Measurements from ENCODE around the gene CHSY3. TPM values are rescaled to one million over a fixed set of nuclear protein-coding genes. Genes with fewer than 3 reads are reported as not detected.
"Not testable (repeated sequence)": the region's sequence is repeated elsewhere in the genome, so short reads cannot be mapped to it uniquely, and the experiment has no call there.

Gene CHSY3
- total RNA-seq, 1 donor from 2014 or later, result 2.1 TPM

- DNase-seq (ENCODE audit: low read depth, low spot score), result no peak
Observed at GRCh38 chr5:130158036-130158435, 253.8 kb downstream of the CHSY3 start.

GRCh38 chr5:130159968-130160367 is 255.7 kb downstream of the CHSY3 start:
- no peak for DNase-seq (ENCODE audit: low read depth, low spot score)

- no peak for DNase-seq (ENCODE audit: low read depth, low spot score)
Observed at GRCh38 chr5:130164966-130165365, 260.7 kb downstream of the CHSY3 start.

GRCh38 chr5:130166839-130167490 is 262.7 kb downstream of the CHSY3 start:
- DNase-seq (ENCODE audit: low read depth, low spot score), result no peak

- no peak for DNase-seq (ENCODE audit: low read depth, low spot score)
Observed at GRCh38 chr5:130168211-130168610, 263.9 kb downstream of the CHSY3 start.

GRCh38 chr5:130171699-130172098 is 267.4 kb downstream of the CHSY3 start:
- no peak for DNase-seq (ENCODE audit: low read depth, low spot score)

GRCh38 chr5:130183115-130183514 is 278.9 kb downstream of the CHSY3 start:
- DNase-seq (ENCODE audit: low read depth, low spot score), result no peak

- DNase-seq (ENCODE audit: low read depth, low spot score), result no peak
Observed at GRCh38 chr5:130189961-130190360, 285.7 kb downstream of the CHSY3 start.

- DNase-seq (ENCODE audit: low read depth, low spot score), result no peak
Observed at GRCh38 chr5:130198927-130199326, 294.7 kb downstream of the CHSY3 start.

- DNase-seq (ENCODE audit: low read depth, low spot score), result no peak
Observed at GRCh38 chr5:130206686-130207085, 302.4 kb downstream of the CHSY3 start.

GRCh38 chr5:130213607-130214006 is 309.3 kb downstream of the CHSY3 start:
- DNase-seq (ENCODE audit: low read depth, low spot score), result no peak

- DNase-seq (ENCODE audit: low read depth, low spot score), result no peak
Observed at GRCh38 chr5:130216286-130216685, 312.0 kb downstream of the CHSY3 start.

- no peak for DNase-seq (ENCODE audit: low read depth, low spot score)
Observed at GRCh38 chr5:130222573-130222972, 318.3 kb downstream of the CHSY3 start.

GRCh38 chr5:130226556-130226955 is 322.3 kb downstream of the CHSY3 start:
- not testable (repeated sequence) for DNase-seq (ENCODE audit: low read depth, low spot score)

GRCh38 chr5:130227699-130228098 is 323.4 kb downstream of the CHSY3 start:
- no peak for DNase-seq (ENCODE audit: low read depth, low spot score)

- no peak for DNase-seq (ENCODE audit: low read depth, low spot score)
Observed at GRCh38 chr5:130231786-130232185, 327.5 kb downstream of the CHSY3 start.

- no peak for DNase-seq (ENCODE audit: low read depth, low spot score)
Observed at GRCh38 chr5:130234816-130235215, 330.6 kb downstream of the CHSY3 start.

Other genes with a start within 250 kb of the CHSY3 start
- not detected in 2 replicates for gene MINAR2, start 156.4 kb upstream of the CHSY3 start, total RNA-seq

All from pulmonary artery endothelial cell (primary cell).